Measurements from ENCODE around the gene TSKU. TPM values are rescaled to one million over a fixed set of nuclear protein-coding genes. Genes with fewer than 3 reads are reported as not detected.
A peak's percentile ranks its signal among the peaks of the same experiment; 100 is the strongest.

The TSKU gene
- total RNA-seq, 1 experiment from 2014 or later: 68.8 TPM

- H3K27me3 ChIP-seq (ENCODE audit: control insufficient read depth, insufficient read depth, low read length): no peaks in the 10 kb centered on the region
- H3K4me3 ChIP-seq (ENCODE audit: insufficient read depth, low read depth, low read length): no peak overlapping the region
- H3K36me3 ChIP-seq (replicated peaks; ENCODE audit: control insufficient read depth, insufficient read depth, low read length): peaks cover 3% of the 10 kb centered on the region
- DNase-seq: peak; percentile 36
These were observed 12.8 kb downstream of the TSKU start for GRCh38 chr11:76795936-76796441.

DNA sequence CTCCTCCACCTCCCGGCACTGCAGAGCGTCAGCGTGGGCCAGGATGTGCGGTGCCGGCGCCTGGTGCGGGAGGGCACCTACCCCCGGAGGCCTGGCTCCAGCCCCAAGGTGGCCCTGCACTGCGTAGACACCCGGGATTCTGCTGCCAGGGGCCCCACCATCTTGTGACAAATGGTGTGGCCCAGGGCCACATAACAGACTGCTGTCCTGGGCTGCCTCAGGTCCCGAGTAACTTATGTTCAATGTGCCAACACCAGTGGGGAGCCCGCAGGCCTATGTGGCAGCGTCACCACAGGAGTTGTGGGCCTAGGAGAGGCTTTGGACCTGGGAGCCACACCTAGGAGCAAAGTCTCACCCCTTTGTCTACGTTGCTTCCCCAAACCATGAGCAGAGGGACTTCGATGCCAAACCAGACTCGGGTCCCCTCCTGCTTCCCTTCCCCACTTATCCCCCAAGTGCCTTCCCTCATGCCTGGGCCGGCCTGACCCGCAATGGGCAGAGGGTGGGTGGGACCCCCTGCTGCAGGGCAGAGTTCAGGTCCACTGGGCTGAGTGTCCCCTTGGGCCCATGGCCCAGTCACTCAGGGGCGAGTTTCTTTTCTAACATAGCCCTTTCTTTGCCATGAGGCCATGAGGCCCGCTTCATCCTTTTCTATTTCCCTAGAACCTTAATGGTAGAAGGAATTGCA, 13.5 kb downstream of the TSKU start:
- DNase-seq: peak; percentile 20
- H3K36me3 ChIP-seq (replicated peaks; ENCODE audit: control insufficient read depth, insufficient read depth, low read length): peaks cover 3% of the 10 kb centered on the region
- H3K4me3 ChIP-seq (ENCODE audit: insufficient read depth, low read depth, low read length): no peak overlapping the region

GRCh38 chr11:76797341-76798201, 14.4 kb downstream of the TSKU start:
- no peak overlapping the region for H3K4me3 ChIP-seq (ENCODE audit: insufficient read depth, low read depth, low read length)
- peaks cover 3% of the 10 kb centered on the region for H3K36me3 ChIP-seq (replicated peaks; ENCODE audit: control insufficient read depth, insufficient read depth, low read length)
- no peaks in the 10 kb centered on the region for H3K27me3 ChIP-seq (ENCODE audit: control insufficient read depth, insufficient read depth, low read length)
- DNase-seq: peak; percentile 32

More for the DNA sequence above, 13.5 kb downstream of the TSKU start:
- H3K27me3 ChIP-seq (ENCODE audit: control insufficient read depth, insufficient read depth, low read length): no peaks in the 10 kb centered on the region

- H3K36me3 ChIP-seq (replicated peaks; ENCODE audit: control insufficient read depth, insufficient read depth, low read length): peaks cover 3% of the 10 kb centered on the region
- no peak for DNase-seq
- H3K4me3 ChIP-seq (ENCODE audit: insufficient read depth, low read depth, low read length): no peak overlapping the region
- H3K27me3 ChIP-seq (ENCODE audit: control insufficient read depth, insufficient read depth, low read length): no peaks in the 10 kb centered on the region
These were observed 15.0 kb downstream of the TSKU start for GRCh38 chr11:76798202-76798581.

DNA sequence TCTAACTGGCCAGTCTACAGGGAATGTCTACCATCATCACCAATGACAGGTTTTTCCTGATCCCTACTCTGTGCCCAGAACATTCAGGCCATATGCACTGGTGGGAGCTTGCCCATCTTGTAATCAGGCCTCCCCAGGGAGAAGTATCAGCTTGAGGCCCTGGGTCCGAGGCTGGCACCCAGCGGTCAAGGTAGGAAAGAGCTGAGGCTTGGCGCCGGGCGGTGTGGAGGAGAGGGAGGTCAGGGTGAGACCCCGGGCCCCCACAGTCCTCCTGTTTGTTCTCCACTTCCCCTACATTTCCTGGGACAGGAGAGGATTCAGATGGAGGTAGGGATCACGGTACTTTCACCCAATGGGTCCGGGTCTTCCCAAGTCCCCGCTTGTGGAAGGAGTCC, 15.5 kb downstream of the TSKU start:
- Histone ChIP-seq H3K36me3 (replicated peaks; ENCODE audit: control insufficient read depth, insufficient read depth, low read length) (peaks cover 3% of the 10 kb centered on the region), H3K27me3 (ENCODE audit: control insufficient read depth, insufficient read depth, low read length) (no peaks in the 10 kb centered on the region), H3K4me3 (ENCODE audit: insufficient read depth, low read depth, low read length) (peak overlapping the region; percentile 38; the same call in 1 of the 2 replicates)
- no peak for DNase-seq

DNA sequence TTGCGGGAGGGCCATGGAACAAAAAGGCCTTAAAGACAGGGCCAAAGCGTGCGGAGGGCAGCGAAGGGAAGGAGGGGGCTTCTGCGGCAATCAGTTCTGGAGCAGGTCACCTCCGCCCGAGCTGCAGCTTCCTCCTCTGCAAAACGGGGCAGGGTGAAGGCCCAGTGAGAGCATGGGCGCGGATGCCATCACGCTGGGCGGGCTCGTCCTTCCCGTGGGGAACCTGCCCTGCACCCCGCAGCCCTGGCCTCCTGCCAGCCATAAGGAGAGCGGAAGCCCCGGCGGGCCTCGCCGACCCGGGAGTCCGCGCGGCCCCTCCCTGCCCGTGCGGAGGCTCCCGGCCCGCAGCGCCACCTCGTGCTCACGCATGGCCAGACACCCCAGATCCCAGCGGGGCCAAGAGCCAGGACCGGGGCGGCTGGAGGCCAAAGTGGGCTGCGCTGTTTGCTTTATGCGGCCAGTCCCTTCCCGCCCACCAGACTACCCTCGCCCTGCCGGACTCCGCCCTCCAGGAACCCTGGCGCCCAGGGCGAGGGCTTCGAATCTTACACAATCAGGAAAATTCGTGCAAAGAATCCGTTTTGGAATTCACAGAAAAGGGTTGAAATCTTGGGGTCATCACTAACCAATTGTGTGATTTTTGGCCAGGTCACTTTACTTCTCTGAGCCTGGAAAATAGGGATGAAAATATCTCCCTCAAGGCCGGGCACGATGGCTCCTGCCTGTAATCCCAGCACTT, 16.1 kb downstream of the TSKU start:
- no peaks in the 10 kb centered on the region for H3K27me3 ChIP-seq (ENCODE audit: control insufficient read depth, insufficient read depth, low read length)
- DNase-seq: peak; percentile 97
- peaks cover 3% of the 10 kb centered on the region for H3K36me3 ChIP-seq (replicated peaks; ENCODE audit: control insufficient read depth, insufficient read depth, low read length)
- H3K4me3 ChIP-seq (ENCODE audit: insufficient read depth, low read depth, low read length): peak overlapping the region; percentile 38

GRCh38 chr11:76800466-76801200, 17.5 kb downstream of the TSKU start:
- Histone ChIP-seq H3K4me3 (ENCODE audit: insufficient read depth, low read depth, low read length) (no peak overlapping the region), H3K36me3 (replicated peaks; ENCODE audit: control insufficient read depth, insufficient read depth, low read length) (peaks cover 3% of the 10 kb centered on the region), H3K27me3 (ENCODE audit: control insufficient read depth, insufficient read depth, low read length) (no peaks in the 10 kb centered on the region)
- no peak for DNase-seq

GRCh38 chr11:76801225-76801624, 18.1 kb downstream of the TSKU start:
- Histone ChIP-seq H3K4me3 (ENCODE audit: insufficient read depth, low read depth, low read length) (no peak overlapping the region), H3K36me3 (replicated peaks; ENCODE audit: control insufficient read depth, insufficient read depth, low read length) (peaks cover under 1% of the 10 kb centered on the region), H3K27me3 (ENCODE audit: control insufficient read depth, insufficient read depth, low read length) (no peaks in the 10 kb centered on the region)
- peak; percentile 68 for DNase-seq

DNA sequence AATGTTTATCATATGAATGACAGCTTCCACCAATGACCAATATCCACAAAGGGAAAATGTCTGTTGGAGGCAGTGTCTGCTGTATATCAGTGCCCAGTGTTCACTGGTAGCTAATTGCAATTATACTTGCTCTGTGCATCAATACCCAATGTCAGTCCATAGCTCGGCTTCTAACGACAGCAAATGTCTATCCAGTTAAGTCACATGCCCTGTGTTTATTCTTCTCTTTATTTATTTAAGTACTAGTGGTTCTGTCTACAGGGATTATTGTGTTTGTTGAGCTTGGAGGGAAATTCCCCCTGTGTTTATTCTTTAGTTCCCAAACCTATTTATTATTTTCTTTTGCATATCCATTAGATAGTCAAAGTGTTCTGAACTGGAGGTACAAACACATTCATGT, 18.6 kb downstream of the TSKU start:
- Histone ChIP-seq H3K4me3 (ENCODE audit: insufficient read depth, low read depth, low read length) (no peak overlapping the region), H3K36me3 (replicated peaks; ENCODE audit: control insufficient read depth, insufficient read depth, low read length) (no peaks in the 10 kb centered on the region; the same call in 1 of the 2 replicates)

DNA sequence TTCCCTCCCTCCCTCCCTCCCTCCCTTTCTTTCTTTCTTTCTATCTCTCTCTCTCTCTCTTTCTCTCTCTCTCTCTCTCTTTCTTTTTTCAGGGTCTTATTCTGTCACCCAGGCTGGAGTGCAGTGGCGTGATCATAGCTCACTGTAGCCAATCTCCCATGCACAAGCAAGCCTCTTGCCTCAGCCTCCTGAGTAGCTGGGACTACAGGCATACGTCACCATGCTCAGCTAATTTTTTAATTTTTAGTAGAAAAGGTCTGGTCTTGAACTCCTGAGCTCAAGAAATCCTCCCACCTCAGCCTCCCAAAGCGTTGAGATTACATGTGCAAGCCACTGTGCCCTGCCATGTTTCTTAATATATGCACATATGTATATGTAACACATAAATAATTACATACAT, 19.0 kb downstream of the TSKU start:
- Histone ChIP-seq H3K27me3 (ENCODE audit: control insufficient read depth, insufficient read depth, low read length) (no peaks in the 10 kb centered on the region), H3K4me3 (ENCODE audit: insufficient read depth, low read depth, low read length) (no peak overlapping the region), H3K36me3 (replicated peaks; ENCODE audit: control insufficient read depth, insufficient read depth, low read length) (no peaks in the 10 kb centered on the region)
- DNase-seq: no peak

More for the DNA sequence above, 18.6 kb downstream of the TSKU start:
- DNase-seq: no peak
- H3K27me3 ChIP-seq (ENCODE audit: control insufficient read depth, insufficient read depth, low read length): no peaks in the 10 kb centered on the region

- Histone ChIP-seq H3K27me3 (ENCODE audit: control insufficient read depth, insufficient read depth, low read length) (no peaks in the 10 kb centered on the region), H3K36me3 (replicated peaks; ENCODE audit: control insufficient read depth, insufficient read depth, low read length) (no peaks in the 10 kb centered on the region), H3K4me3 (ENCODE audit: insufficient read depth, low read depth, low read length) (no peak overlapping the region)
- DNase-seq: peak; percentile 55
These were observed 19.5 kb downstream of the TSKU start for GRCh38 chr11:76802621-76803020.

GRCh38 chr11:76803023-76803422, 19.9 kb downstream of the TSKU start:
- no peaks in the 10 kb centered on the region for H3K27me3 ChIP-seq (ENCODE audit: control insufficient read depth, insufficient read depth, low read length)
- H3K36me3 ChIP-seq (replicated peaks; ENCODE audit: control insufficient read depth, insufficient read depth, low read length): no peaks in the 10 kb centered on the region
- no peak overlapping the region for H3K4me3 ChIP-seq (ENCODE audit: insufficient read depth, low read depth, low read length)
- peak; percentile 22 for DNase-seq

- no peak overlapping the region for H3K4me3 ChIP-seq (ENCODE audit: insufficient read depth, low read depth, low read length)
- H3K27me3 ChIP-seq (ENCODE audit: control insufficient read depth, insufficient read depth, low read length): no peaks in the 10 kb centered on the region
- peak; percentile 12 for DNase-seq
- H3K36me3 ChIP-seq (replicated peaks; ENCODE audit: control insufficient read depth, insufficient read depth, low read length): no peaks in the 10 kb centered on the region
These were observed 20.9 kb downstream of the TSKU start for GRCh38 chr11:76803811-76804600.

Data from H7 (cell line).